Urothelium cell line (cell line): ENCODE measurements around the gene THAP5.
"Not testable (repeated sequence)": the region's sequence is repeated elsewhere in the genome, so short reads cannot be mapped to it uniquely, and the experiment has no call there.

ENCODE experiments used
- DNase-seq: peaks from one replicate; pipeline ENCODE4 v3.0.0; 2011; ENCODE audit warnings: low spot score, mixed read lengths
- FAIRE-seq: peaks from 2 replicates; lab custom pipeline; 2011; peaks lifted over from hg19 to GRCh38; lab: Jason Lieb, UNC

Gene THAP5

GRCh38 chr7:108586274-108586710, 16.8 kb upstream of the THAP5 start:
- DNase-seq, result no peak
- no peak for FAIRE-seq

- DNase-seq (no peak), FAIRE-seq (no peak)
Observed at GRCh38 chr7:108585843-108586242, 16.3 kb upstream of the THAP5 start.

GRCh38 chr7:108584211-108584610, 14.7 kb upstream of the THAP5 start:
- peak; percentile 41 for DNase-seq
- no peak for FAIRE-seq

GRCh38 chr7:108581655-108582491, 12.4 kb upstream of the THAP5 start:
- DNase-seq (peak; percentile 31), FAIRE-seq (no peak)

- peak; percentile 42 for FAIRE-seq
- no peak for DNase-seq
Observed at GRCh38 chr7:108580298-108580697, 10.8 kb upstream of the THAP5 start.

- no peak for DNase-seq
- FAIRE-seq, result no peak
Observed at GRCh38 chr7:108578937-108579336, 9.4 kb upstream of the THAP5 start.

GRCh38 chr7:108576116-108576515, 6.6 kb upstream of the THAP5 start:
- FAIRE-seq, result no peak
- no peak for DNase-seq

- DNase-seq (no peak), FAIRE-seq (no peak)
Observed at GRCh38 chr7:108575156-108575555, 5.7 kb upstream of the THAP5 start.

GRCh38 chr7:108572480-108572879, 3.0 kb upstream of the THAP5 start:
- FAIRE-seq (no peak), DNase-seq (no peak)

- FAIRE-seq (peak; percentile 37), DNase-seq (peak; percentile 61)
Observed at GRCh38 chr7:108570146-108570755, 745 bp upstream of the THAP5 start.

- DNase-seq (no peak), FAIRE-seq (no peak)
Observed at GRCh38 chr7:108568801-108569380, 615 bp downstream of the THAP5 start.

GRCh38 chr7:108565987-108566386, 3.5 kb downstream of the THAP5 start:
- no peak for DNase-seq
- FAIRE-seq, result no peak

- FAIRE-seq (no peak), DNase-seq (no peak)
Observed at GRCh38 chr7:108561047-108561619, 8.4 kb downstream of the THAP5 start.

- DNase-seq, result no peak
- no peak for FAIRE-seq
Observed at GRCh38 chr7:108559253-108559652, 10.3 kb downstream of the THAP5 start.

GRCh38 chr7:108557617-108558016, 11.9 kb downstream of the THAP5 start:
- FAIRE-seq, result no peak
- DNase-seq, result no peak

- FAIRE-seq (no peak), DNase-seq (no peak)
Observed at GRCh38 chr7:108557191-108557590, 12.3 kb downstream of the THAP5 start.

GRCh38 chr7:108556665-108557064, 12.8 kb downstream of the THAP5 start:
- FAIRE-seq, DNase-seq: not testable (repeated sequence)

- not testable (repeated sequence) for DNase-seq
- FAIRE-seq, result peak; percentile 35
Observed at GRCh38 chr7:108548141-108548896, 21.2 kb downstream of the THAP5 start.

GRCh38 chr7:108541478-108541877, 28.0 kb downstream of the THAP5 start:
- FAIRE-seq (no peak), DNase-seq (no peak)

- not testable (repeated sequence) for FAIRE-seq
Observed at GRCh38 chr7:108538685-108539084, 30.8 kb downstream of the THAP5 start.

GRCh38 chr7:108538236-108538635, 31.3 kb downstream of the THAP5 start:
- FAIRE-seq, result not testable (repeated sequence)

More at GRCh38 chr7:108538685-108539084, 30.8 kb downstream of the THAP5 start:
- DNase-seq, result not testable (repeated sequence)

More at GRCh38 chr7:108538236-108538635, 31.3 kb downstream of the THAP5 start:
- DNase-seq, result not testable (repeated sequence)
